GM15510 (cell line): Measurements from ENCODE around the gene IQSEC2.

Experiments used
- POLR2A ChIP-seq: IDR thresholded peaks from 3 replicates; pipeline ENCODE4 v1.6.1; 2011; ENCODE audit warnings: borderline replicate concordance; ENCODE audit not compliant: insufficient read length; ENCODE audit errors: extremely low read depth

Gene IQSEC2

DNA sequence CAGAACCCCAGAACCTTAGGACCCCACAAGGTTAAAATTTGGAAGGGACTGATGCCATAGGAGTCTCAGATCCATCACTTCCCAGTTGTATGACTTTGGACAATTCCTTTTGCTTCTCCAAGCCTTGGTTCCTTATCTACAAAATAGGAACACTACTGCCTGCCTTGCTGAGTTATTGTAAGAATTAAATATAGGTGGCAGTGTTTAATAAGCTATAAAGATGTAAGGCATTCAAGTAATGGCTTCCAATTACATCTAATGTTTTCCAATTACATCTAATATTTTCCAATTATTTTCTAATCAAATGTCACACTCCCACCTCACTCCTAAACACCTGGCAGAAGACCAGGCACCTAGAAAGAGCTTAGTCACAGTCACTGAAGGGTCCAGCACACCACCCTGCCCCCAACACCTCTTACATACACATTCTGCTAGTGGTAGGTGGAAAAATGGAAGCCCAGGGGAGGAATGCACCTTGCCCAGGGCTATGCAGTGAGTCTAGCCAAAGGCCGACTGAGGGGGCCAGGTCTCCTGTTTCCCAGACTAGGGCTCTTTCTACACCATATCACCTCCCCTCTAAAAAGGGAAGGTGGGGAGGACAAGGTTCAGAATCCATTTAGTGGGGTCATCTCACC, 31.9 kb downstream of the IQSEC2 start:
- no peak for TF ChIP-seq POLR2A

DNA sequence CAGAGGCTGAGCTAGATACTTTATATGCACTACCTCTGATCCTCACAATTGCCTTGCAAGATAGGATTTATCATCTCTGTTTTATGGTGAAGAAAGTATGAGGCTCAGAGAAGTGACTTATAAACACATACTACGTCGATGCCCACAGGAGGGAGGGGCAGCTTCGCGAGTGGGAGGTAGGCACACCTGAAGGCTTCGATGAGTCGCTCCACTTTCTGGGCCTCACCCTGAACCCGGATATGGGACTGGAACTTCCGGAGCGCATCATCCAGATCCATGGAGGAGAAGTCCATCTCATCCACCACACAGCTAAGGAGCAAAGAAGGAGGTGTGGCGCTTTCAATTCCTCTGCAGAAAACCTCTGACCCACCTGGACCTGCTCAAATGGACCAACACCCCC, 33.5 kb downstream of the IQSEC2 start:
- no peak for TF ChIP-seq POLR2A

DNA sequence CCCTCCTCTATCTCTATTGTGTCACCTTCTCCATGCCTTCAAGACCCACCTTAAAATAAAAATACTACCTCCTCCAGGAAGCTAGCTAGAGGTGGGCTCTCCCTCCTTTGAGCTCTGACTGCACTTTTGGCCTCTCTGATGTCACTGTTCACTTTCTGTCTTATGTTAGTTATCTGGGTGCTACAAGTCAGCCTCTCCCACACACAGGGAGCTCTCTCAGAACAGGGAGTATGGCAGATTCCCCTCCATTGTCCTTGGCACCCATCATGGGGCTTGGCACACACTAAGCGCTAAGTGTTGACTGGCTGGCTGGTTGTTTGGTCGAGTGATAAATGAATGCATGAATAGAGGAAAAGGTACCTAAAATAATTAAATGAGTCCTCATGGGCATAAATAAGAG, 35.2 kb downstream of the IQSEC2 start:
- no peak for TF ChIP-seq POLR2A

DNA sequence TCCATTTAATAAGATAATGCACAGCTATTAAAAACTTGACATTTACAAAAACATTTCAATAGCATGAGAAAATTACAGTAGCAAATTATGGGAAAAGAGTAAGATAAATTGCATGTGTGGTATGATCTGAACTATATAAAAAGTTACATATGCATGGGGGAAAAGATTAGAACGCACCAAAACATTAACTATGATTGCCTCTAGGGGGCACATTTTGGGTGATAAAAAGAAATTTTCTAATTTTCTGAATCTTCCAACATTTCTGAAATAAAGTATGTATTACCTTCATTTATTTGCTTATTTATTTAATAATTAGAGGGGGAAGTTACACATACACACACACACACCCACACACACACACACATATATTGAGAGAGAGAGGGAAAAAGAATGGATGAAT, 36.8 kb downstream of the IQSEC2 start:
- TF ChIP-seq POLR2A = no peak

DNA sequence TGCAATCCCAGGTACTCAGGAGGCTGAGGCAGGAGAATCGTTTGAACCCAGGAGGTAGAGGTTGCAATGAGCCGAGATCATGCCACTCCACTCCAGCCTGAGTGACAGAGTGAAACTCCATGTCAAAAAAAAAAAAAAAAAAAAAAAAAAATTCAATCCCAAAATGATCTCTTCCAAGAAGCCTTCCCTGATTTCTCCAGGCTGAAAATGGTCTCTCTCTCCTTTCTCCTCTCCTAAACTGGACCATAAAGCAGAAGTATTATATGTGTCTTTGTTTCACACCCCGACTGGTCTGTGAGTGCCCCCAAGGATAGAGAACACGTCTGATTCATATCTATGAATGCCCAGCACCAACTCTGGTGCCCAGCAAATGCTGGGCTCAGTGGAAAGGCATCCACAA, 39.1 kb downstream of the IQSEC2 start:
- TF ChIP-seq POLR2A = no peak

DNA sequence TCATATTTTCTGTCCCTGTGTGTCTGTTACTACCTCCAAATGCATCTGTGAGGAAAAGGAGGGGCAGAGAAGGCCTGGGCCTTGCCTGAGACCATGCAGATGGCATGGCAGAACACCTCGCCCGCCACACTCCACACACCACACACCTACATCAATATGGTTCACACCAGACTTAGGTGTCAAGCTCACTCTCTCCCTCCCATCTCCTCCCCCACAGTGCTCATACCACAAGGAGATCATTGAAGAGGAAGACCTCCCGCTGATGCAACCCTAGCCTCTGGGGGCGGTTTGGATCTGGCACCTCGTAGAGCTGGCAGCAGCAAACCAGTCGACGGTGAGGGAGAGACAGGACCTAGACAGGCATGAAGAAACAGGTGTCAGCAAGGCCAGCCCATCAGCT, 39.8 kb downstream of the IQSEC2 start:
- no peak for TF ChIP-seq POLR2A

DNA sequence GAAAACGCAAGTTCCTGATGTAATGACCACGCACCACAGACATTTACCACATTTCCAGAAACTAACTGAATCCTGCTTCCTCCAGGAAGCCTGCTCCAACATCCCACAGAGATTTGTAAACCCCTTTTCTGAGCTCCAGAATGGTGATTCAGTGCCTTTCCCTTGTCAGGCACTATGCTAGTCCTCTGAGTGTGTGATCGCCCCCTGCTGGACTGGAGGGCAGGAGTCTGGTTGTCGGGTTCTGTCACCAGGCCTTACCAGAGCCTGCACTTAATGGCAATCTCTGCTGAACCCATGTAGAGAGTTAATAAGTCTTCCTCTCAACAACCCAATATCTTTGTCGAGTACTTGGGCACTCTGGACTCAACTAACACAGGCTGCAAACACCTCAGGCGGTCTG, 41.9 kb downstream of the IQSEC2 start:
- TF ChIP-seq POLR2A = no peak

DNA sequence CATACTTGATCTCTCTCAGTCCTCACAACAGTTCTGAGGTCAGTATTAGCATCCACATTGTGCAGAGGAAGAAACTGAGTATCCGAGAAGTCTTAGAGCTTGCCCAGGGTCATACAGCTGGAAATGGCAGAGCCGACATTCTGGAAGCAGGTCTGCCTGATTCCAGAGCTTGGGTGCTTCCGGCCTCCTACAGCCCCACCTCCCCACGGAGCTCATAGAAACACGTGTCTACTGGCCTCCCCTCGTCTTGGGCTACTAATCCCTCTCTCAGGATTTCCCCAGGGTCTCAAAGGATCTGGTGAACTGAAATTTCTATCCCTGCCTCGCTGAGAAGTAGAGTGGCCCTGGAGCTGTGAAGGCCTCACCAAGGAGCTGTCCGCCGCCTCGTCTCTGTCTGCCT, 44.3 kb downstream of the IQSEC2 start:
- no peak for TF ChIP-seq POLR2A

DNA sequence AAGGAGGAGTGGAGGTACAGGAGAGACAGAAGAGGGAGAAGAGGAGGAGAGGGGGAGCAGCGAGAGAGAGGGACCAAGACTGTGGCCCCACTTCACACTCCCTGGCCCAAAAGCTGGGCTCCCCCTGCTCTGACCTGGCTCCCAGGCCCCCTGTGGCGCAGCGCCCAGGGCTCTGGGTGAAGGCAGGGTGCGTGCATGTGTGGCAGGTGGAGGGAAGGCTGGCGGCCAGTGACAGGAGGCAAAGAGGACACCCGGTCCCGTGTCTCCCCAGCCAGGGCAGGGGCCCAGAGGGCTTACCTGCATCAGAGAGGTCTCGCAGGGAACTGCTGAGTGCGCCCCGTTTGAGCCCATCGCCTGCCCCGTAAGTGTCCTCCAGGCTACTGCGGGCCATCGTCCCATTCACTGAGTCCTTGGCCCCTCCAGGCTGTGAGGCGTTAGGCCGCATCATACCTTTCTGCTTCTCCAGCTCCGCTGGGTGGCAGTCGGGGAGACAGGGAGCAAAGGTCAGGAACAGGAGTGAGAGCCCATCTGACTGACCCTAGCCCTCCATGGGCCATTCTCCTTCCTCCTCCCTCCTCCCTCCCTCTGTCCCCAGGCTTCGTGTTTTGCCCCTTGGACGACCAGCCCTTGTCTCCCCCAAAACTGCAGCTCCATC, 45.2 kb downstream of the IQSEC2 start:
- TF ChIP-seq POLR2A = no peak

DNA sequence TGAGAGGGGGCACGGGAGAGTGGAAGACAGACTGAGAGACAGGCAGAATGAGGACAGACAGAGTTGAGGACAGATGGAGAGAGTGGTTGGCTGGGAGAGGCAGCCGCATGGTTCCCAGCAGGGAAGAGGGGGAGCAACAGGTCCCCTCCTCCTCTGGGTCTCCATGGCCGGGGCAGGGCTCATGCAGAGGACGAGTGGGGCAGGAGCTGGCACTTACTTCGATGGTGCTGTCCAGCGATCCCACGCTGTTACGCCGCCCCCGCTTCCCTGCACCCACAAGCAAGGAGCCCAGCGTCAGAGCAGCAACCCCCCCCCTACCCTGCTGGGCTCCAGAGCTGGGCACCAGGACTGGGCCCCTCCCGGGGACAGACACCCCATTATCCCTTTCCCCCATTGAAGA, 45.8 kb downstream of the IQSEC2 start:
- no peak for TF ChIP-seq POLR2A

DNA sequence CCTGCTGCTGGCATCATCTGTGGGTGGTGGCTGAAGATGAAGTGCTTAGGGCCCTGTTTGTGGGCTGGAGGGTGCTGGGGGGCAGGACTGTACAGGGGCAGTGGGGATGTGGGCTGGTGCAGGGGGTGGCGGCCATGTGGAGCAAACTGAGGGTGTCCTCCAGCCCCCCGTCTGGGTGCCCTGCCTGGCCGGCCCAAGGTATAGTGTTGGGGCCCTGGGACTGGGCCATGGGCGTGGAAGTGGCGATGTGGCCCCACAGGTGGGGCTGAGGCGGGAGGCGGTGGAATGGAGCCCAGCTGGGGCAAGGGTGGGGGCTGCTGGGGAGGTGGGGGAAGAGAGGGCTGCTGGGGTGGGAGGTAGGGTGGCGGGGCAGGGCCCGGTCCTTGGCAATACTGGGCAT, 46.9 kb downstream of the IQSEC2 start:
- TF ChIP-seq POLR2A = no peak

DNA sequence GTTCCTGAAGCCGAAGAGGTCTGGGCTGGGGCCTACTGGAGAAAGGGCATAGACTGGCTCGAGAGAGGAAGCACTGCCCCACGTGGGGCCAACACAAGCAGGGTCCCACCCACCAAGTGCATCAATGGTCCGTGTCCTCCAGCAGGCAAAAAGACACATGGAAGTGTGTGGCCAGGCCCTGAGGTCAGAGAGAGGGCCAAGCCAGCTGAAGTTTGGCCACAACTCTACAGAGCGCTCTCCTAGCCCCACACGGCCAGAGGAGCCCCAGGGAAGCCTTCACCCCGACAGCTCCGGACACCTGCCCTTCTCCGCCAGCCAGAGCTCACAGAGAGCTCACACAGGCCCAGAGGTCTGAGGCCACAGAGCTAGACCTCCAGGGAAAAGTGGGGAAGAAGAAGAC, 47.8 kb downstream of the IQSEC2 start:
- TF ChIP-seq POLR2A = no peak

DNA sequence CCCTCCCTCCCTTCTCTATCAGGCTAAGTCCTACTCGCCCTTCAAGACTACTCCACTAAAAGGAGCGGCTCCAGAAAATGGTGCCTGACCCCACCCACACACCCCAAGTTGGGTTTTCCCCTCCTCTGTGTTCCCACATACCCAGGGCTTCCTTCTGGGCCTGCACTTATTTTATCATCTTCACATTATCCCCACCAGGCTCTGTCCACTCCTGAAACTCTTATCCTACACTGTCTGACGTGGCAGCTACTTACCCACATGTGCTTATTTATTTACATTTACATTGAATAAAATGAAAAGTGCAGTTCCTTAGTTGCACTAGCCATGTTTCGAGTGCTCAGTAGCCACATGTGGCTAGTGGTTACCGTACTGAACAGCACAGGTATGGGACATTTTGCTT, 51.3 kb downstream of the IQSEC2 start:
- no peak for TF ChIP-seq POLR2A

DNA sequence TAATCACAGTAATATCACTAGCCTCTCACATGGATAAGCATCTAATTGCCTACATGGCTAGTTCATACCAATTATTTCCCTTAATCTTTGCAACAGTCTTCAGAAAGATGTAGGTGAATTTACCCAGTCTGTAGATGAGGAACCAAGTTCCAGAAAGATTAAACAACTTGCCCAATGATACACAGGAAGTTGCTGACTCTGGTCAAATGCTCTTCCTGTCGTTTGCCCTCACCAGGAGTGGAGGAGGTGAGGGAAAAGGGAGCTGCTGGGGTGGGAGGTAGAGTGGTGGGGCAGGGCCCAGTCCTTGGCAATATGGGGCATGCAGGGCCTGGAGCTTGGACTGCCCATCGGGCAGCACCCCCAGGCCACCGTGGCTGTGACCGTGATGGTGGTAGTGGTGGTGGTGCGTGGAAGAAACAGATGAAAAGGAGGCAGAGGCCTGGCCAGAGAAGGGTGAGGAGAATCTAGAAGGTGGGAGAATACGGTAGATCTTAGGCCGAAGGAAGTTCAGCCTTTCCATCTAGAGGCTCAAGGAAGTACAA, 54.1 kb downstream of the IQSEC2 start:
- no peak for TF ChIP-seq POLR2A

DNA sequence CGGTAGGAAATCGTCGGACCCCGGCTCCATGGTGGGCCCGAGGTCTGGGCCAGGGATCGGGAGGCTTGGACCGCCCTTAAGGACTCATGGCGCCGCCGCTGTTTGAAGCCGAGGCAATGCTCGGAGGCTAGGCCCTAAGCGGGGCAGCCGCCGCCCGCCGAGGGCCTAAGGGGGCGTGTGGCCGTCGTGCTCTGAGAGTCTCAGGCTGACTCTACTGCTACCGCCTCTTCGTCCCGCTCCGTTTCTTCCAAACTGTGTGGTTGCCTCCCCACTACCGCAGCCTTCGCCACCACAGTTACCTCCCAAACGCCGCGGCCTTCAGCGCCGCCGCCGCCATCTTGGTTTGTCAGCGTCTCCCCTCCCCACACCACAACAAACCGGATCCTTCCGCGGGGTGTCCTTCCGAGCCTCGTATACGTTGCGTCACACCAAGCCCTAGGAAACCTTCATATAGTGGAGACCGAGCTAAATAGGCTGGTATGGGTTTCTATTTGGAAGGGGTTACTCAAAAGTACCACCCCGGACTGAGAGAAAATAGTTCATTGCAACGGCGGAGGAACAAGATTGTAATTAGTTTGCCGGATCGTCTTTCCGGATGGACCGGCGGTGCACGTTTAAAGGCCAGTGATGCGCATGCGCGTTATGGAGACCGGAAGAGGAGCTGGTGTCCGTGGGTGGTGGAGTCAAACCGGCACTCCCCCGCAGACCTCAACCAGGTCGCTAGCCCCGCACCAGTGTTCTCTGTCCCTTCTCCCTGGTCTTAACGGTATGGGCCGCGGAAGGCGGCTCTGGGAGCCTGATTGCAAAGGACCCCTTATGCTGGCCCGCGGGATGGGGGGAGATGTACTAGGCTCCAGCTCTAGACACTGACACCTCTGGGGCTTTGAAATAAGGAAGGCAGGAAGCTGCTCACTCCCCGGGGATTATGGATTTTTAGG, 56.3 kb downstream of the IQSEC2 start, which contains the start of gene KDM5C:
KDM5C (minus strand) TSS at position 348 of the 938 bp plus-strand sequence; CDS start at position 30, 318 bp downstream.
- peak; percentile 72 for TF ChIP-seq POLR2A

DNA sequence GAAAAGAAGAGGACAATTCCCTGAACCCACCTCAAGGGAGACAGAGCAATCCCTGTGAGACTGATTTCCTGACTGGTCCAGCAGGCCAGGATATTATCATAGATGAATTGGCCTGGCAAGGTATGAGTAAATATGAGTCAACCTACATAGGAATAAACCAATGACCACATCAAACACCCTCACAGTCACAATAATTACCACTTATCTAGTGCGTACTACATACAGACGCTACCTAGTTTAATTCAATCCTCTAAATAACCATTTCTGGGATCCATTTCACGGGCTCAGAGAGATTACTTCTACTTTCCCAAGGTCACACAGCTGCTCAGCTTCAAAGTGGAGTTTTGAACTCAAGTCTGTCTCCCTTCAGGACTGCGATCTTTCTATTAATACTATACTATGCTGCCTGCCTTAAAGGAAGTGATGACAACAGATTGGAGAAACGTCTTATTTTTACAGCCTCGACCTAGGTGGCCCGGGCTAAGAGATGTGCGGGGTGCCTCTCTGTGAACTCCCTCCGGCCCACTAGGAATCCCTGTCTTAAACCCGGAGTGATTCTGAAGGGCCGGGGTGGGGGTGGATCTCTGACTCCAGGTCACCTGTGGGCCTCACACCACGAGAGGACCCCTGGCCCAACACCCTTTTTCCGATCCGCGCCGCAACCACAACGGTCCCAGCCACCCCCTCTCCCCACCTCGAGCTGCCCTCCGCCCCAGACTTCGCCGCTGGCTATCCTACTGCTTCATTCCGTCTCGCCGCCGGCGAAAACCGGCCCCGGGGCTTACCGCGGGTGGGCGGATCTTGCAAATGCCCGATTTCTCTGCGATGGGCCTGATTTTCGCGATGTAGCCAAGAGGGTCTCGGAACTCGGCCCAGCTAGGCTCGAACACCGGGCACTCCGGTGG, 57.2 kb downstream of the IQSEC2 start:
- no peak for TF ChIP-seq POLR2A
